Activated naive CD4-positive, alpha-beta T cell treated with anti-CD3 and anti-CD28 coated beads, Interleukin-2, amount 50 U/mL, for 16 hours (primary cell): ENCODE measurements around the gene AJAP1.

Experiments used
- DNase-seq: peaks from one replicate; pipeline ENCODE4 v3.0.0-alpha.2; 2020

The AJAP1 gene

GRCh38 chr1:4684864-4685522 lies 30.6 kb downstream of the AJAP1 start:
- no peak for DNase-seq

- no peak for DNase-seq
Observed at GRCh38 chr1:4685523-4685865, 31.1 kb downstream of the AJAP1 start.

GRCh38 chr1:4687943-4688342 lies 33.5 kb downstream of the AJAP1 start:
- no peak for DNase-seq

- no peak for DNase-seq
Observed at GRCh38 chr1:4689271-4689935, 35.0 kb downstream of the AJAP1 start.

- no peak for DNase-seq
Observed at GRCh38 chr1:4689941-4690635, 35.7 kb downstream of the AJAP1 start.

- DNase-seq: no peak
Observed at GRCh38 chr1:4690951-4691675, 36.7 kb downstream of the AJAP1 start.

- DNase-seq: no peak
Observed at GRCh38 chr1:4691766-4692405, 37.5 kb downstream of the AJAP1 start.

- DNase-seq: no peak
Observed at GRCh38 chr1:4692437-4692836, 38.0 kb downstream of the AJAP1 start.

GRCh38 chr1:4693331-4693730 lies 38.9 kb downstream of the AJAP1 start:
- DNase-seq: no peak

- no peak for DNase-seq
Observed at GRCh38 chr1:4693891-4694290, 39.5 kb downstream of the AJAP1 start.

GRCh38 chr1:4694492-4694891 lies 40.1 kb downstream of the AJAP1 start:
- DNase-seq: no peak

GRCh38 chr1:4695241-4695640 lies 40.8 kb downstream of the AJAP1 start:
- no peak for DNase-seq

GRCh38 chr1:4696161-4696745 lies 41.8 kb downstream of the AJAP1 start:
- DNase-seq: no peak

GRCh38 chr1:4696753-4697152 lies 42.3 kb downstream of the AJAP1 start:
- DNase-seq: no peak

- no peak for DNase-seq
Observed at GRCh38 chr1:4697801-4698200, 43.4 kb downstream of the AJAP1 start.

GRCh38 chr1:4698911-4699310 lies 44.5 kb downstream of the AJAP1 start:
- no peak for DNase-seq

- no peak for DNase-seq
Observed at GRCh38 chr1:4699376-4700301, 45.2 kb downstream of the AJAP1 start.

- DNase-seq: no peak
Observed at GRCh38 chr1:4700801-4701200, 46.4 kb downstream of the AJAP1 start.

GRCh38 chr1:4701276-4701675 lies 46.9 kb downstream of the AJAP1 start:
- no peak for DNase-seq

GRCh38 chr1:4702464-4702863 lies 48.1 kb downstream of the AJAP1 start:
- DNase-seq: no peak

GRCh38 chr1:4702932-4703331 lies 48.5 kb downstream of the AJAP1 start:
- no peak for DNase-seq

GRCh38 chr1:4703646-4704045 lies 49.2 kb downstream of the AJAP1 start:
- DNase-seq: no peak
